ENCODE measurements around the gene CCDC7.

DNA sequence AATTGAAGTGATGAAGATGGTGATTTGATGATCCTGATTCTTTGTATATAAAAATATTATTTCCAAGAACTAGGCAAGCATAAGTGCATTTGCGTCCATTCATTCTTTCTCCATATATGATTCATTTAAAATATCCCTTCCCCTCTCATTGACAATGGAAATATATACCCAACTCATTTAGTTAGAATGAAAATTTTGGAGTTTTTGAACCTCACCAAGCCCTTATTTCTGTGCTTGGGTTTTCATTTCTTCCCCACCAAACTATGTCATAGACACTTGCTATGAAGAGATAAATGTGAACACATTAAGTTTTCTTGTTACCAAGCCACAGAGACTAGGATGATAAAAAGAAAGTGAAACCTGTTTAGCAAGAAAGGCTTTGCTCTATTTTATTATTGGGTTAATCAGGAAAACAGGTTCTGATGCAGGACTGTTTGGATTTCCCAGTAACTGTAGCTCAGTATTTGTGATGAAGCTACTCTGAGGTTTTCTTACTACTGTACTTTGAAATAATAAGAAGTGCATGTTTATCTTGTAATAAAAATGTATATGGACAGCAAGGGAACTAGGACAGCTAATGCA is 443.8 kb downstream of the CCDC7 start:
- TF ChIP-seq EZH2 (IDR thresholded peaks at IDR 0.05; ENCODE audit: insufficient read depth, poor library complexity, severe bottlenecking) (no peak), EZH2phosphoT487 (IDR thresholded peaks at IDR 0.05; ENCODE audit: insufficient read depth, low read depth) (no peak)

Measured in GM23248 (cell line).